HG02981 (cell line): ENCODE data around the gene RNF207.
A peak's percentile ranks its signal among the peaks of the same experiment; 100 is the strongest.

Experiments
- ATAC-seq: cut with Tn5 transposase; IDR thresholded peaks from one replicate; pipeline ENCODE4 v1.9.1; 2021; ENCODE audit warnings: mild to moderate bottlenecking, moderate library complexity; ENCODE audit not compliant: unreplicated experiment

Gene RNF207

GRCh38 chr1:6205849-6206519, at the start of gene RNF207:
Gene RNF207, plus strand, starts transcription at chr1:6206119. Its CDS starts 417 bp downstream, at chr1:6206536.
- peak; percentile 49 for ATAC-seq

- no peak for ATAC-seq
Observed at GRCh38 chr1:6157132-6157527, 48.8 kb upstream of the RNF207 start.

GRCh38 chr1:6157528-6158174, 48.3 kb upstream of the RNF207 start:
- no peak for ATAC-seq

GRCh38 chr1:6158181-6158580, 47.7 kb upstream of the RNF207 start:
- ATAC-seq = no peak

- no peak for ATAC-seq
Observed at GRCh38 chr1:6162341-6162740, 43.6 kb upstream of the RNF207 start.

GRCh38 chr1:6162773-6163172, 43.1 kb upstream of the RNF207 start:
- ATAC-seq = no peak

- no peak for ATAC-seq
Observed at GRCh38 chr1:6163191-6163972, 42.5 kb upstream of the RNF207 start.

- no peak for ATAC-seq
Observed at GRCh38 chr1:6163973-6164617, 41.8 kb upstream of the RNF207 start.

GRCh38 chr1:6165027-6165426, 40.9 kb upstream of the RNF207 start:
- ATAC-seq = no peak

GRCh38 chr1:6165441-6165985, 40.4 kb upstream of the RNF207 start:
- no peak for ATAC-seq

- no peak for ATAC-seq
Observed at GRCh38 chr1:6166221-6166620, 39.7 kb upstream of the RNF207 start.

GRCh38 chr1:6166655-6167390, 39.1 kb upstream of the RNF207 start:
- no peak for ATAC-seq

- no peak for ATAC-seq
Observed at GRCh38 chr1:6167391-6168303, 38.3 kb upstream of the RNF207 start.

GRCh38 chr1:6168947-6169586, 36.9 kb upstream of the RNF207 start:
- no peak for ATAC-seq

GRCh38 chr1:6170116-6170741, 35.7 kb upstream of the RNF207 start:
- ATAC-seq = no peak

GRCh38 chr1:6170742-6171201, 35.1 kb upstream of the RNF207 start:
- ATAC-seq = no peak

- no peak for ATAC-seq
Observed at GRCh38 chr1:6171548-6172124, 34.3 kb upstream of the RNF207 start.

GRCh38 chr1:6172549-6172948, 33.4 kb upstream of the RNF207 start:
- ATAC-seq = no peak
